ENCODE data around the gene KRT81.
"Not testable (repeated sequence)": the region's sequence is repeated elsewhere in the genome, so short reads cannot be mapped to it uniquely, and the experiment has no call there.

GRCh38 chr12:52301721-52302120 is 10.4 kb upstream of the KRT81 start:
- not testable (repeated sequence) for TF ChIP-seq EZH2 (IDR thresholded peaks at IDR 0.05); FOXP2 (optimal IDR thresholded peaks at IDR 0.05; ENCODE audit: control extremely low read depth, extremely low read length, insufficient read depth); POLR2AphosphoS5 (IDR thresholded peaks at IDR 0.05; ENCODE audit: borderline replicate concordance, low read depth, low read length)
